Measurements from ENCODE around the gene SYNPR. TPM values are rescaled to one million over a fixed set of nuclear protein-coding genes. Genes with fewer than 3 reads are reported as not detected.
"Not testable (repeated sequence)": the region's sequence is repeated elsewhere in the genome, so short reads cannot be mapped to it uniquely, and the experiment has no call there.

The SYNPR gene
- total RNA-seq: not detected in 2 replicates

DNA sequence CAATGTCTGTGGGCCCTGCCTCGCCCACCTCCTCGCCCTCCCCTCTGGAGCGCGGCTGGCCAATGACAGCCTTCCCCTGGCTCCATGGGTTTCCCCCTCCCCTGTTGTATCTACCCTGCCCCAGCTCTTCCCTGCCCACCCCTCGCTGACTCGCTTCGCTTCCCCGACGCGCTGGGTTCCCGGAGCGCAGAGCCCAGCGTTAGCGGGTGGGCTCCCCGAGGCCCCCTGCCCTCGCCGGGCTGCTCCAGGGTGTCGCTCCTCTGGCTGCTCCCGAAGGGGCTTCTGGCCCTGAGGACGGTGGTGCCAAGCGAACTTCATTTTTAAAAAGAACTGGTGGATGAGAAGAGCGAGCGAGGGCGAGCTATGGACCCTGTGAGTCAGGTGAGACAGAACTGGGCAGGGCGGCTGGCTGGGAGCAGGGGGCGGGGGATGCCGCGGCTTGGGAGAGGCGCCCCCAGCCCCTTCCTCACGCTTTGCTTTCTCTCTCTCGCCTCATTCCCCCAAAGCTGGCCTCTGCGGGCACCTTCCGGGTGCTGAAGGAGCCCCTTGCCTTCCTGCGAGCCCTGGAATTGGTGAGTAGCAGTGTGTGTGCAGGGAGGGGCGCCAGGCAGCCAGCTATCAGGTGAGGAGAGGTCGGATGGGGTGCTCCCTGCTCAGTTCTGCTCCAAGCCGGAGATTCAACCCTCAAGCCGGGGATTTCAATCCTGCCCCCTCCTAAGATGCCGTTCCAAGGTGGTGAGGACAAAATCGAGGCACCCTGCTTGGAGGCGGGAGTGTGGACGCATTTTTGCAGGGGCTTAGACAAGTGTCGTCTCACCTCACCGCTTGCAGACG is at the start of gene SYNPR:
TSS of gene SYNPR (plus strand) at position 138 of the 834 bp plus-strand sequence.
- no peak for DNase-seq (ENCODE audit: low read depth in 2 of 2)

DNA sequence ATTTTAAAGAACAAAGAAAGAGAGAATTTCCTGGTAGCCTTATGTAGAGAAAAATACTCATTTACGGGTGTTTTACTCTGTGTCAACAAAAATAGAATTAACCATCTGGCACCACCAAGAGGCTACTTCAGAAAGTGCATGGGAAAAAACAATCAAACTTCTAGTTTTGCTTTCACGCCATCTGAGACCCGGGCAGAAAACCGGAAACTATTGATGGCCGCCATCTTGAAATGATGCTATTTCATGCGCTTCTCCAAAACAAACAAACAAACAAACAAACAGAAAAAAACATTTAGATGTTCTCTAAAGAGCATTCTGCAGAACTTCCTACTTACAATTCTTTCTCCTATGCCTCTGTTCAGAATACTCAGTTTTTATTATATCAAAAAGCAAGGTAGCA is 49.4 kb upstream of the SYNPR start:
- DNase-seq (ENCODE audit: low read depth in 2 of 2): peak; percentile 8 to 36

DNA sequence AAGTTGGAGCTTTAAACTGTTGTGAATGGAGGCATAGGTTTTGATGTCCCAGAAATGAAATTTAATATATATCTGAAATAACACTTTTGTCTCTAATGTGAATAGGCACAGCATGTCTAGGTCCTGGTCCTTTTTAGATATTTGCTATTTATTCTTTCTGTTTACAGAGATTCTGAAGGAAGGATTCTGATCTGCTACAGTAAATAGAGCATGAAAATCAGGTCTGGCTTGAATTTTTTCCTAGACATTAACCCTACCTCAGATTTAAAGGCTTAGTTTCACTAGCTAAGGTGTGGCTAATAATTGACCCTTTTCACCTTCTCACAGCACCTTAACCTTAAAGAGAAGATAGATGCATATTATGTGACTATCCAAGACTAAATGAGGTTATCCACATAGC is 48.0 kb upstream of the SYNPR start:
- DNase-seq (ENCODE audit: low read depth in 2 of 2): no peak

DNA sequence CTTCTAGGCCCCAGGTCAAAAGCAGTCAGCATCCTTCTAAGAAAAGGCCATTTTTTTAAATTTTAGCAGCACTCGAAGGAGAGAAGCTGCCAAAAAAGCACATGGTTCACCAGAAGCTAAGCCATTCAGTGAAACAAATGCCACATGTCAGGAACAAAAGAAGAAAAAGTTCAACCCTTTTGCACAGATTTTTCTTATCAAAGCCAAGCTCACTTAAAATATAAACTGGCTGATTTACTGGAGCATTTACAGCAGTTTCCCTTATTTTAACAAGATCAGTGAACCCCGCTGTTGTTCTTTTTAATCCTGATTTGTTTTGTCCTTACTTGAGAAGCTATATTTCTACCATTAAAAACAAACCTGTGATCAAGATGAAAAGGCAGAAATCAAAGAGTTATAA is 46.5 kb upstream of the SYNPR start:
- no peak for DNase-seq (ENCODE audit: low read depth in 2 of 2)

GRCh38 chr3:63232764-63233396 is 45.2 kb upstream of the SYNPR start:
- peak; percentile 2 to 3 for DNase-seq (ENCODE audit: low read depth in 2 of 2)

- no peak for DNase-seq (ENCODE audit: low read depth in 2 of 2)
These were observed 37.7 kb upstream of the SYNPR start for GRCh38 chr3:63240381-63240902.

GRCh38 chr3:63242124-63242523 is 36.0 kb upstream of the SYNPR start:
- no peak for DNase-seq (ENCODE audit: low read depth in 2 of 2)

GRCh38 chr3:63244486-63244885 is 33.6 kb upstream of the SYNPR start:
- DNase-seq (ENCODE audit: low read depth in 2 of 2): no peak

- DNase-seq (ENCODE audit: low read depth in 2 of 2): no peak
These were observed 32.3 kb upstream of the SYNPR start for GRCh38 chr3:63245726-63246241.

- DNase-seq (ENCODE audit: low read depth in 2 of 2): no peak
These were observed 30.1 kb upstream of the SYNPR start for GRCh38 chr3:63248015-63248414.

DNA sequence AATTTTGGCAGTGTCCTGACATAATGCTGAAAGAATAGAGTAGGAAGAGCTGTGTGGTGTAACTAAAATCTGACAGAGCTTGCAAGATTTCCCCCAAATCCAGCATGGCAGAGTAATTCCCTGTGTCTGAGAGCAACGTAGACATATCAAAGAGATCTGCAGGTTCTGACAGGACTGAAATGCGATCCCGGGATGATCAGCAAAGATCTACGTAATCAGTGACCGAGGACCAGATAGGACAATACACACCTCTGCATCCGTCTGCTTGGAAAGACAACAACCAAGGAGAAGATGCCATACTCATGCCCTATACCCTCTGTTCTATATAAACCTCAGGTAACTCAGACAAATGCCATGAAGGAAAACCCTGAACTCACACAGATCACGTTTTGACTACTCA is 26.6 kb upstream of the SYNPR start:
- DNase-seq (ENCODE audit: low read depth in 2 of 2): no peak

GRCh38 chr3:63255819-63256218 is 22.3 kb upstream of the SYNPR start:
- not testable (repeated sequence) for DNase-seq (ENCODE audit: low read depth in 2 of 2)

GRCh38 chr3:63264716-63265115 is 13.4 kb upstream of the SYNPR start:
- no peak for DNase-seq (ENCODE audit: low read depth in 2 of 2)

- DNase-seq (ENCODE audit: low read depth in 2 of 2): no peak
These were observed 3.7 kb upstream of the SYNPR start for GRCh38 chr3:63274359-63274758.

GRCh38 chr3:63279005-63279841 is 1.1 kb downstream of the SYNPR start:
- DNase-seq (ENCODE audit: low read depth in 2 of 2): no peak

DNA sequence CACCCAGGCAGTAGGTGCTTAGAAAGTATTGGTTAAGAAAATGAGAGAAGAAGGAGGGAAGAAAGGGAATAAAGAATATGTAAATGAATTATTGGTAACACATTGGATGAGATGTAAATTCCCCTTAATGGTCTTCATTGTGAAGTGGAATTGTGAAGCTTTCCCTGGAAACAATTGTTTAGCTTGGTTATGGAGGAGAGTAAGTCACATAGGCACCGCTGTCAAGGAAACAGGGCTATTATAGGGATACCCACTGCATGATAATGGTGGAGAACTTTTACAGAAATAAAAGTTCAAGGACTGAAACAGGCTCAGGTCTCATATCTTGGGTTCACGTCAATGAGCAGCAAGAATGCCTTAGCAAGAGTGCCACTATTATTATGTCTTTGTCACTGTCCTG is 9.5 kb downstream of the SYNPR start:
- DNase-seq (ENCODE audit: low read depth in 2 of 2): no peak

- DNase-seq (ENCODE audit: low read depth in 2 of 2): no peak
These were observed 12.6 kb downstream of the SYNPR start for GRCh38 chr3:63290686-63291085.

DNA sequence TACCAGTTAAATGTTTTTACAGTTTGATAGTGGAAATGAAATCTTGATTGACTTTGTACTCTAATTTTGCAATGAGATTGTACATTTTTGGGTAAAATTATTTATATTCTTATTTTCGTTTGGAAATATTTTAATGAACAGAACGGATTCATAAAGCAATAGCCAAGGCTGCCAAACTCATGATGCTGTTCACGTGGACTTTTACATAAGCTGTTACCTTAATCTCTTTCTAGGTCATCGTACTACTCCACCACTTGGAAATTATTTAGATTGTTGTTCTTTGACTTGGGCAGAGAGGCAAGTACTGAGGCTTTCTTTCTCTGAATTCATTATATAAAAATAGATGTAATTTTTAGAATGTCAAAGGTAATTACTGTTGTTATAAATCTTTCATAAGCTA is 16.2 kb downstream of the SYNPR start:
- DNase-seq (ENCODE audit: low read depth in 2 of 2): no peak

- no peak for DNase-seq (ENCODE audit: low read depth in 2 of 2)
These were observed 17.2 kb downstream of the SYNPR start for GRCh38 chr3:63295356-63295755.

- no peak for DNase-seq (ENCODE audit: low read depth in 2 of 2)
These were observed 17.7 kb downstream of the SYNPR start for GRCh38 chr3:63295806-63296205.

DNA sequence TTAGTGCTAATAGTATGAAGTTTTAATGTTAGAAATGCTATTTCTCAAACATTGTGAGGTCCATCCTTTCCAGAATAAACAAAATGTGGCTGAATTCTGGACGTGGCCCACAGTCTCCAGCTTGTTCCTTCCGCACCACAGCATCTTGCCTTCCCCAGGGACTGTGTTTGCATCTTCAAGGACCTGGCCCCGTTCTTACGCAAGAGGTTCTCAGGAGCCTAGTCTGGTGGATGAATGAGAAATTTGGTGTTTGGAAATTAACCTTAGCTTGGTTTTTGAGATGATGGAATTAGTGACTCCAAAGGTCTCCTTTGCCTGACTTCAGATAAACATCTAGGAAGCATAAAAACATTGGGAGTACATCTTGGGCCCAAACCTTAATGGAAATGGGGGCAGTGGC is 18.1 kb downstream of the SYNPR start:
- no peak for DNase-seq (ENCODE audit: low read depth in 2 of 2)

GRCh38 chr3:63303238-63303637 is 25.1 kb downstream of the SYNPR start:
- DNase-seq (ENCODE audit: low read depth in 2 of 2): no peak

Data from lung microvascular endothelial cell (primary cell).